CD4-positive, alpha-beta T cell (primary cell): ENCODE results near the gene KLHL2. TPM values are rescaled to one million over a fixed set of nuclear protein-coding genes. Genes with fewer than 3 reads are reported as not detected.
"Not testable (repeated sequence)": the region's sequence is repeated elsewhere in the genome, so short reads cannot be mapped to it uniquely, and the experiment has no call there.

ENCODE experiments used
- ATAC-seq: fragments of 200-7000 bp; cut with Tn5 transposase; one replicate; pipeline ENCODE4 v1.10.0; 2022; ENCODE audit warnings: mild to moderate bottlenecking; ENCODE audit not compliant: poor library complexity
- CTCF ChIA-PET: fragments of 350-600 bp; sonication (Branson Sonifier 250); formaldehyde crosslinking; loops from one replicate; lab custom pipeline; 2021; ENCODE audit warnings: antibody characterized with exemption, inconsistent platforms; lab: Charles Lee
- POLR2A ChIA-PET: fragments of 350-600 bp; sonication (Branson Sonifier 250); formaldehyde crosslinking; loops from one replicate; lab custom pipeline; 2021; ENCODE audit warnings: antibody characterized with exemption, inconsistent platforms; lab: Charles Lee
- DNase-seq, 14 experiments: peaks; one replicate each; pipeline ENCODE4 v3.0.0-alpha.2; 2013 to 2020; ENCODE audit warnings: mixed read lengths in 2 of 14
- H3K27ac ChIP-seq, 2 donors: one replicate each; pipeline versions ENCODE4 v1.5.1 to v1.7.0; 2013; ENCODE audit warnings: low read length in 2 of 2, low read depth in 1 of 2, mild to moderate bottlenecking in 1 of 2
- H3K27me3 ChIP-seq, 2 experiments: 1 replicate in 1 of 2; 2 replicates in 1 of 2; pipeline versions ENCODE4 v1.6.1 to v1.7.0; 2013; ENCODE audit warnings: low read length in 2 of 2, control low read depth in 1 of 2, mild to moderate bottlenecking in 1 of 2, moderate library complexity in 1 of 2; ENCODE audit not compliant: insufficient read depth in 2 of 2, control insufficient read depth in 1 of 2
- H3K36me3 ChIP-seq: one replicate; pipeline ENCODE4 v1.6.1; 2013; ENCODE audit warnings: low read length, control low read depth; ENCODE audit not compliant: insufficient read depth
- H3K4me1 ChIP-seq: one replicate; pipeline ENCODE4 v1.6.1; 2013; ENCODE audit warnings: low read length, control low read depth; ENCODE audit not compliant: insufficient read depth
- H3K4me3 ChIP-seq: one replicate; pipeline ENCODE4 v1.5.1; 2013; ENCODE audit warnings: mild to moderate bottlenecking, low read length, moderate library complexity
- H3K9me3 ChIP-seq, 2 experiments: 1 replicate in 1 of 2; 2 replicates in 1 of 2; pipeline versions ENCODE4 v1.6.1 to v1.7.0; 2013; ENCODE audit warnings: low read length in 2 of 2, mild to moderate bottlenecking in 2 of 2, control low read depth in 1 of 2, moderate library complexity in 1 of 2; ENCODE audit not compliant: control insufficient read depth in 1 of 2, insufficient read depth in 1 of 2
- H3K27ac Mint-ChIP-seq: one replicate; pipeline ENCODE4 v1.8.0; 2020; ENCODE audit warnings: mixed read lengths
- H3K27me3 Mint-ChIP-seq: one replicate; pipeline ENCODE4 v1.8.0; 2021; ENCODE audit warnings: mixed read lengths
- H3K36me3 Mint-ChIP-seq: one replicate; pipeline ENCODE4 v1.8.0; 2021; ENCODE audit warnings: low read depth, mixed read lengths
- H3K4me1 Mint-ChIP-seq: one replicate; pipeline ENCODE4 v1.8.0; 2021; ENCODE audit warnings: low read depth, mixed read lengths
- H3K4me3 Mint-ChIP-seq: one replicate; pipeline ENCODE4 v1.8.0; 2020; ENCODE audit warnings: mild to moderate bottlenecking, mixed read lengths
- H3K9me3 Mint-ChIP-seq: one replicate; pipeline ENCODE4 v1.8.0; 2020; ENCODE audit warnings: mixed read lengths
- CTCF ChIP-seq: fragments of 200-600 bp; IDR thresholded peaks from one replicate; pipeline ENCODE4 v1.8.0; 2022; ENCODE audit warnings: antibody characterized with exemption, mild to moderate bottlenecking
- intact Hi-C, 2 experiments: fragments of 100-400 bp; cut with DNase I in 1 of 2; cut with micrococcal nuclease in 1 of 2; formaldehyde crosslinking; loops; one replicate each; pipeline versions ENCODE4 v1.15.1 to v1.9.0; 2023 to 2025; cut with DNase I, micrococcal nuclease
- total RNA-seq, 174 experiments: library from RNA in 2 of 174; stranded (reverse) in 2 of 174; gene quantifications; one replicate each; pipeline ENCODE4 v1.2.3 and lab custom pipeline; 2021 to 2026

KLHL2 gene
- total RNA-seq, 2 experiments from 2014 or later: 19.9 to 20.0 TPM

DNA sequence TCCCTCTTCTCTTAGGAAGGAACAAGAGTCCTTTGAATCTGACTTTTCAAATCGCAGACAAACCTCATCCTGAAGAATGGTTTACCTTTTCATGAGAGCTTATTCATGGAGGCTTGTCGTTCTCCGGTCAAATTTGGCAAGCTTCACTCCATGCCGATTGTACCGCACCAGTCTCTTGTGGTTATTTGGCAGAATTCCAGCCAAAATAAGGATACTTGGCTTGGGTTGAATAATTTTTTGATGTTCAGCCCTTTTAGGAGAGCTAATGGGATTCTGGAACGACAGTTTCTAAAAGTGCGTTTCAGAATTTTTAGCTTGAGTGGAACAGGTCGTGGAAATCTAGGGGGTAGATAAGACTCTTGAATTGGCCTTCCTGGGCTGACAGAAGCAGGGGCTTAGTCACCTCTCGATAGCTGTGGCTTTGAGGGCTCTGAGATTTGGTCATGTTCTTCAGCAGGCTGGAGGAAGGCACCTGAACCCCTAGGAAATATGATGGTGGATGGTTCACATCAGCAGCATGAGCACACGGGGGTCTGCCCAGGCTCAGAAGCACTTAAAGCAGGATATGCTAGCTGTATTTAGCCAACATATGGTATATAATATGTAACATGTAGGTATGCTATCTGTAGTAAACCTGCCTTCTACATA lies 1.5 kb downstream of the KLHL2 start:
- Mint-ChIP-seq H3K27ac (peak overlapping the region; percentile 57), H3K9me3 (no peaks in the 10 kb centered on the region), H3K4me3 (peak overlapping the region; percentile 97), H3K27me3 (no peaks in the 10 kb centered on the region), H3K36me3 (peaks cover 6% of the 10 kb centered on the region), H3K4me1 (peaks cover 74% of the 10 kb centered on the region)
- no peaks in the 10 kb centered on the region for H3K9me3 ChIP-seq
- DNase-seq (peak in 4 of 14 experiments; percentile 3 to 40 (median 20)), ATAC-seq (no peak)
- peak overlapping the region; percentile 88 for H3K4me3 ChIP-seq
- no peaks in the 10 kb centered on the region for H3K36me3 ChIP-seq
- TF ChIP-seq CTCF: no peak
- H3K27me3 ChIP-seq: no peaks in the 10 kb centered on the region
- ChIA-PET CTCF (interaction anchor here (1.4 to 3.0 kb wide), 2 partner anchors 78 to 96 kb away, joined by 3 to 8 read pairs; partner anchors contain the start of gene TMEM192), POLR2A (interaction anchor here (0.7 to 2.4 kb wide), 2 partner anchors 22 to 118 kb away, joined by 3 to 17 read pairs; partner anchors contain the start of gene MSMO1)
- peaks cover 37% of the 10 kb centered on the region for H3K4me1 ChIP-seq
- intact Hi-C loops: loop anchor here (2.0 to 10.0 kb wide), 4 partner anchors 46 to 118 kb away; partner anchors contain the start of gene MSMO1 (in 1 of the 2)
- no peak overlapping the region for H3K27ac ChIP-seq

DNA sequence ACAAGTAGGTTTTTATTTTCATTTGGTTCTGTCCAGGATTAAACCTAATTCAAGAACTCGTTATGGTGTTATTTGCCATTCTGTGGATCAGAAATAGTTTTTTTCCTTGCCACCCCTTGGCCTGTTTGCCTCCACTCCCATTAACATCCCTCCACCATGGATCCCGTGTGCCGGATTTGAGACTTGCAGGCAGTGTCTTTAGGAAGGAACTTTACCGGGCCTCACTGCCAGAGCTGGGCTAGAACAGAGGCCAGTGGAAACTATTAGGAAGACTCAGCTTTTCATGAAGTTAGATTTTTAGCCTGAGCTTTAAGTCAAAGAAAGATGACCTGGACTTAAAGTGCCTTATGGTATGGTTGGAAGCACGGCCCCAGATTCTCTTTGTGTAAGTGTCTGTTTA lies 2.4 kb downstream of the KLHL2 start:
- H3K27ac Mint-ChIP-seq: peak overlapping the region; percentile 22
- intact Hi-C loops: loop anchor here (2.0 to 10.0 kb wide), 4 partner anchors 45 to 117 kb away; partner anchors contain the start of gene MSMO1 (in 1 of the 2)
- no peaks in the 10 kb centered on the region for H3K9me3 Mint-ChIP-seq
- TF ChIP-seq CTCF: no peak
- no peaks in the 10 kb centered on the region for H3K27me3 Mint-ChIP-seq
- no peaks in the 10 kb centered on the region for H3K36me3 ChIP-seq
- no peaks in the 10 kb centered on the region for H3K27me3 ChIP-seq
- H3K36me3 Mint-ChIP-seq: peaks cover 6% of the 10 kb centered on the region
- H3K4me3 ChIP-seq: no peak overlapping the region
- H3K4me1 ChIP-seq: peaks cover 33% of the 10 kb centered on the region
- peaks cover 75% of the 10 kb centered on the region for H3K4me1 Mint-ChIP-seq
- no peaks in the 10 kb centered on the region for H3K9me3 ChIP-seq
- POLR2A ChIA-PET: interaction anchor here (2.4 kb wide), 1 partner anchor 117 kb away, joined by 17 read pairs; the partner anchor contains the start of gene MSMO1
- ATAC-seq (no peak), DNase-seq (no peak)
- CTCF ChIA-PET: interaction anchor here (3.0 kb wide), 1 partner anchor 97 kb away, joined by 8 read pairs; the partner anchor contains the start of gene TMEM192
- H3K4me3 Mint-ChIP-seq: peak overlapping the region; percentile 70
- no peak overlapping the region for H3K27ac ChIP-seq

DNA sequence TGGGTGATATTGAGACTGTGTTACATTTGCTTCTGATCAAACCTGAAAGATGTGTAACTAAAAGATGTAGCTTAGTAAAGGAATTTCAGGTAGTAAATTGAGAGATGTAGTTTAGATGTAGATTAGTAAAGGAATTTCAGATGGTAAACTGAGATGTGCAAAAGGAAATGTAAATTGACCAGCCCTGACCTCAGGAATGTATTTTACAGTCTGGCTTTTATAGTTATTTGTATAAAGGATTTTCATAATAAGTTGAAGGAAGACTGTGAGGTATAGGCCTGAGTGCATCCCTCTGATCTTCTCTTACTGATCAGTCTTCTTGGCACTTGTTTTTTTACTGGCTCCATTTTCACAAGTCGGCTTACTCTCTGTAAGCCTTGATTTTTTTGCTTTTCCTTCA lies 3.2 kb downstream of the KLHL2 start:
- ATAC-seq: no peak

GRCh38 chr4:165212647-165213046 lies 5.3 kb downstream of the KLHL2 start:
- H3K4me3 Mint-ChIP-seq, intact Hi-C loops, H3K27ac Mint-ChIP-seq, DNase-seq, H3K36me3 Mint-ChIP-seq, POLR2A ChIA-PET, H3K27me3 Mint-ChIP-seq, CTCF ChIA-PET, H3K36me3 ChIP-seq, H3K9me3 ChIP-seq, H3K27ac ChIP-seq, H3K27me3 ChIP-seq, ATAC-seq, H3K4me3 ChIP-seq, H3K9me3 Mint-ChIP-seq: not testable (repeated sequence)
- peaks cover 83% of the 10 kb centered on the region for H3K4me1 Mint-ChIP-seq
- H3K4me1 ChIP-seq: peaks cover 20% of the 10 kb centered on the region

More for the DNA sequence above, 3.2 kb downstream of the KLHL2 start:
- Histone ChIP-seq H3K4me3 (no peak overlapping the region), H3K9me3 (no peaks in the 10 kb centered on the region), H3K27ac (no peak overlapping the region), H3K4me1 (peaks cover 33% of the 10 kb centered on the region), H3K27me3 (no peaks in the 10 kb centered on the region), H3K36me3 (no peaks in the 10 kb centered on the region)
- CTCF ChIA-PET: no interaction called here
- intact Hi-C loops: no loop called here
- no peak for TF ChIP-seq CTCF
- Mint-ChIP-seq H3K27me3 (no peaks in the 10 kb centered on the region), H3K9me3 (no peaks in the 10 kb centered on the region), H3K36me3 (peaks cover 6% of the 10 kb centered on the region), H3K27ac (peak overlapping the region; percentile 22), H3K4me1 (peaks cover 74% of the 10 kb centered on the region), H3K4me3 (peak overlapping the region; percentile 70)
- POLR2A ChIA-PET: no interaction called here
- no peak for DNase-seq

DNA sequence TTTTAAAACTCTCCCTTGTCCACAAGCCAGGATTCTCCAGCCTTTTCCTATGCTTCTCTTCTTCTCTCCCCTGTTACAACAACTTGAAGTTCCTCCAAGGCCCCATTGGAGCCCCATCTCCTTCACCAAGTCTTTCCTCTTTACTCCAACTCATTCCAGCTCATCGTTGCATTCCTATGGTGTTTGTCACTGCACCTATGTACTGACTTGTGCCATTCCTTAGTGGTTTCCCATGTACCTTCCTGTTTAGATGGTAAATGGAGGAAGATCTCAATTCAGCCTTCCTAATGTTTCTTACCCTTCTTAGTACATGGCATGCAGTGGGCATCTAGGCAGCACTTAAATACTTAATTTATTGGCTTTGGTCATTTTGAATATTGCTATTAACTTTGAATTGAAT lies 6.0 kb downstream of the KLHL2 start:
- H3K27ac Mint-ChIP-seq, DNase-seq, H3K27me3 Mint-ChIP-seq, H3K36me3 Mint-ChIP-seq, CTCF ChIA-PET, H3K4me3 ChIP-seq, POLR2A ChIA-PET, H3K27me3 ChIP-seq, H3K27ac ChIP-seq, H3K36me3 ChIP-seq, H3K9me3 Mint-ChIP-seq, intact Hi-C loops, ATAC-seq, H3K9me3 ChIP-seq, H3K4me3 Mint-ChIP-seq: not testable (repeated sequence)
- H3K4me1 Mint-ChIP-seq: peaks cover 86% of the 10 kb centered on the region
- H3K4me1 ChIP-seq: peaks cover 15% of the 10 kb centered on the region
